ENCODE data around the gene DKKL1.

GRCh38 chr19:49382639-49383038 is 19.0 kb downstream of the DKKL1 start:
- TF ChIP-seq POLR2AphosphoS5 (IDR thresholded peaks at IDR 0.05; ENCODE audit: borderline replicate concordance, low read depth, low read length) (no peak), EZH2 (IDR thresholded peaks at IDR 0.05) (no peak), FOXP2 (optimal IDR thresholded peaks at IDR 0.05; ENCODE audit: control extremely low read depth, extremely low read length, insufficient read depth) (no peak)
